Measurements from ENCODE around the gene HOTAIR.

Gene HOTAIR

DNA sequence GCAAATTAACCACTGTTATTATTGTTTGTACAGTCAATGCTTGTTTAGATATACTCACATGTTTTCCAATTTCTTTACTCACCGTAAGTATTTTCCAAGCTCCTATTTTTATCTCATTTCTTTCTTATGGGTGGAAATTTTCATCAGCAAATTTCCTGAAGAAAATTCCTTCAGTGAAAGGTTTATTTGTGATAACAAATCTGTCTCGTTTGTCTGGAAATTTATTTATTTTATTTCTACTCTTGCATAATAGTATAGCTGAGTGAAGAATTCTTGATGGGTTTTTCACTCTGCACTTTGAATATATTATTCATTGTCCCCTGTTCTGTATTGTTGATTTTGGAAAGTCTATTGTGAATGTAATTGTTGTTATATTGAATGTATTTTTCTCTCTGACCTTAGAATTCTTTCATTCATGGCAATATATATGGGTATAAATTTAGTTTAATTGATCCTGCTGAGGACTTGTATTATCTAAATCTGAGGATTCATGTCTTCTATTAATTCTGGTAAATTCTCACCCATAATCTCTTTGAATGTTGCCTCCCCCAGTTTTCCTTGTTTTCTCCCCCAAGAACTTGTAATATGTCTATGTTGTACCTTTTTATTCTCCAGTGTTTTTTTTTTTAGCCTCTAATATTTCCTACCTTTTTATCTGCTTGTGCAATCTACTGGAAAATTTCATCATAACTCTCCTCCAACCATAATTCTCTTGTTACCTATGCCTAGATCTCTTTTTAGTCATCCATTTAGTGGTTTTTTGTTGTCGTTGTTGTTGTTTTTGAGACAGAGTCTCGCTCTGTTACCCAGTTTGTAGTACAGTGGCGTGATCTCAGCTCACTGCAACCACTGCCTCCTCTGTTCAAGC lies 57.7 kb downstream of the HOTAIR start:
- Histone ChIP-seq H3K4me1 (ENCODE audit: insufficient read depth, low read length) (no peaks in the 10 kb centered on the region), H3K9ac (ENCODE audit: low read depth, low read length) (no peak overlapping the region), H3K9me3 (ENCODE audit: control insufficient read depth, insufficient read depth, low read length) (no peaks in the 10 kb centered on the region), H3K36me3 (ENCODE audit: insufficient read depth, low read length) (no peaks in the 10 kb centered on the region)

Measured in ES-I3 (cell line).